Mucosa of descending colon (tissue), 3 donors: Measurements from ENCODE around the gene GMNC. TPM values are rescaled to one million over a fixed set of nuclear protein-coding genes. Genes with fewer than 3 reads are reported as not detected.

Experiments used
- ATAC-seq: fragments of 200-7000 bp; cut with Tn5 transposase; one replicate; pipeline ENCODE4 v1.9.1; 2020; ENCODE audit warnings: mild to moderate bottlenecking, moderate library complexity
- DNase-seq, 3 donors: peaks; one replicate each; pipeline ENCODE4 v3.0.0-alpha.2; 2020
- H3K36me3 ChIP-seq: fragments of 200-600 bp; one replicate; pipeline ENCODE4 v1.8.0; 2021; ENCODE audit warnings: low read depth, mild to moderate bottlenecking
- H3K4me1 ChIP-seq: fragments of 200-600 bp; one replicate; pipeline ENCODE4 v1.8.0; 2021; ENCODE audit warnings: low read depth, mild to moderate bottlenecking
- H3K4me3 ChIP-seq: fragments of 200-600 bp; one replicate; pipeline ENCODE4 v1.8.0; 2021; ENCODE audit warnings: mild to moderate bottlenecking
- H3K9me3 ChIP-seq: fragments of 200-600 bp; one replicate; pipeline ENCODE4 v1.8.0; 2021; ENCODE audit warnings: mild to moderate bottlenecking
- intact Hi-C, 2 donors: fragments of 100-400 bp; cut with DNase I in 1 of 2; cut with micrococcal nuclease in 1 of 2; formaldehyde crosslinking; loops; one replicate each; pipeline versions ENCODE4 v1.11.0 to v1.11.1; 2022; cut with DNase I, micrococcal nuclease
- total RNA-seq, 3 donors: library from RNA; stranded (reverse); fragmentation: NEBNext Ultra II Directional in 2 of 3; extraction: Animal tissue kit (Norgen Biotek cat#: 25700) in 2 of 3; gene quantifications; one replicate each; pipeline versions ENCODE4 v1.2.1 to v1.2.4, GENCODE V29; 2021 to 2023
- TF ChIP-seq, protein P1 (sequence below): fragments of 200-600 bp; IDR thresholded peaks from one replicate; pipeline ENCODE4 v1.8.0; 2022; ENCODE audit warnings: antibody characterized with exemption, mild to moderate bottlenecking
- donor health status: DM: no; HTN: no; CAD: no; lungs with moderate emphysema.
- donor health status: DM: no; HTN: no; CAD: no.
- donor health status: DM: no; HTN: yes; CAD: no.

GMNC gene
- total RNA-seq, 3 donors from 2014 or later, result not detected

DNA sequence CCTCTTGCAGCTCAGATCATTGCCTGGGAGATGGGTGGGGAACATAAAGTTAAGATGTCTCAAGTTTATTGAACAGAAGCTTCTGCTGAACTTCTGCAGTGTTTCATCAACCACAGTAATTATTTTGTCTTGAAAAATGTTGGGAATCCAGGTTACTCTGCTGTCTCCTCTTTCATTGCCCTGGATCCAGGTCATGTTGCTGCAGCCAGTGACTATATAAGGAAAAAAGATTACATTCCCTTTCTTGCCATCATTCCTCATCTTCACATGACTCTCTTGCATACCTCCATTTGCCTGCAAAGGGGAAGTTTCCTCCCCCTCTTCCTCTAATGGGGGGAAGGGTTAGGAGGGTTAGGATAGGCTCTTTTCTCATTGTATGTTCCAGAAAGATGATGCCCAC is 15.1 kb downstream of the GMNC start:
- DNase-seq, result no peak
- H3K36me3 ChIP-seq, result no peaks in the 10 kb centered on the region
- ATAC-seq, result no peak
- H3K4me3 ChIP-seq, result no peak overlapping the region
- H3K9me3 ChIP-seq, result no peaks in the 10 kb centered on the region
- intact Hi-C loops, result no loop called here
- H3K4me1 ChIP-seq, result no peaks in the 10 kb centered on the region
- TF ChIP-seq, protein P1, sequence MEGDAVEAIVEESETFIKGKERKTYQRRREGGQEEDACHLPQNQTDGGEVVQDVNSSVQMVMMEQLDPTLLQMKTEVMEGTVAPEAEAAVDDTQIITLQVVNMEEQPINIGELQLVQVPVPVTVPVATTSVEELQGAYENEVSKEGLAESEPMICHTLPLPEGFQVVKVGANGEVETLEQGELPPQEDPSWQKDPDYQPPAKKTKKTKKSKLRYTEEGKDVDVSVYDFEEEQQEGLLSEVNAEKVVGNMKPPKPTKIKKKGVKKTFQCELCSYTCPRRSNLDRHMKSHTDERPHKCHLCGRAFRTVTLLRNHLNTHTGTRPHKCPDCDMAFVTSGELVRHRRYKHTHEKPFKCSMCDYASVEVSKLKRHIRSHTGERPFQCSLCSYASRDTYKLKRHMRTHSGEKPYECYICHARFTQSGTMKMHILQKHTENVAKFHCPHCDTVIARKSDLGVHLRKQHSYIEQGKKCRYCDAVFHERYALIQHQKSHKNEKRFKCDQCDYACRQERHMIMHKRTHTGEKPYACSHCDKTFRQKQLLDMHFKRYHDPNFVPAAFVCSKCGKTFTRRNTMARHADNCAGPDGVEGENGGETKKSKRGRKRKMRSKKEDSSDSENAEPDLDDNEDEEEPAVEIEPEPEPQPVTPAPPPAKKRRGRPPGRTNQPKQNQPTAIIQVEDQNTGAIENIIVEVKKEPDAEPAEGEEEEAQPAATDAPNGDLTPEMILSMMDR, result no peak

DNA sequence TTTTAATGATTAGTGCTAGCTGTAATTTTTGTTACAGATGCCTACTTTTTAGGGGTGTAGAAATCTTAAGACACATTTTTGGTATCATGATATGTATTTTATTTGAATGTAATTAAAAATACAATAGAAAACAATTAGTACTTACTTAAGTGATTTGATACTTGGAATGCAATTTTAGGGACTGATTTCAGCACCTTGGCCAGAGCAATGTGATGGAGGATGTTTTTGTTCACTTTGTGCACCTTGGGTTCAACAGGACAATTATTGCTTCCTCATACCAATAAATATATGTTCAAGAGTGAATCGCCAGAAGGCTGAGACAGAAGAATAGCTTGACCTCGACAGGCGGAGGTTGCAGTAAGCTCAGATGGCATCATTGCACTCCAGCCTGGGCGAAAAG is 22.3 kb downstream of the GMNC start:
- Histone ChIP-seq H3K4me3 (no peak overlapping the region), H3K36me3 (no peaks in the 10 kb centered on the region), H3K4me1 (no peaks in the 10 kb centered on the region), H3K9me3 (no peaks in the 10 kb centered on the region)
- DNase-seq (no peak), ATAC-seq (no peak)
- TF ChIP-seq, protein P1, result no peak
- intact Hi-C loops, result no loop called here

DNA sequence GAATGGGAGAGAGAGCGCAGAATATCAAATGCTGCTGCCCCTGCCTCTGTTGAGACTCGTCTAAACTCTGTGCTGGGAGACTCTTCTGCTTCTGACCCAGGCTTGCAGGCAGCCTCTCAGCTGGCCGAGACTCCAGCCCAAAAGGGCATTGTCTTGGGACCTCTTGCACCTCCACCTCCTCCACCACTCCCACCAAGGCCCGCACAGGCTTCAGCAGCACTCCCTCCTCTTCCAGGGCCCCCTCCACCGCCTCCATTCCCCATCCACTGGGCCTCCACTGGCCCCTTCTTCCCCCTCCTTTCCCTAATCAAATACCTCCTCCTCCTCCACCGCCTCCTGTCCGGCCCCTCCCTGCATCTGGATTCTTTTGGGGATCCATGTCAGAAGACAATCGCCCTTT is 31.3 kb downstream of the GMNC start:
- no peaks in the 10 kb centered on the region for H3K9me3 ChIP-seq
- no peak for DNase-seq
- H3K4me3 ChIP-seq, result no peak overlapping the region
- TF ChIP-seq, protein P1, result no peak
- no peak for ATAC-seq
- no peaks in the 10 kb centered on the region for H3K4me1 ChIP-seq
- H3K36me3 ChIP-seq, result no peaks in the 10 kb centered on the region
- intact Hi-C loops, result no loop called here

DNA sequence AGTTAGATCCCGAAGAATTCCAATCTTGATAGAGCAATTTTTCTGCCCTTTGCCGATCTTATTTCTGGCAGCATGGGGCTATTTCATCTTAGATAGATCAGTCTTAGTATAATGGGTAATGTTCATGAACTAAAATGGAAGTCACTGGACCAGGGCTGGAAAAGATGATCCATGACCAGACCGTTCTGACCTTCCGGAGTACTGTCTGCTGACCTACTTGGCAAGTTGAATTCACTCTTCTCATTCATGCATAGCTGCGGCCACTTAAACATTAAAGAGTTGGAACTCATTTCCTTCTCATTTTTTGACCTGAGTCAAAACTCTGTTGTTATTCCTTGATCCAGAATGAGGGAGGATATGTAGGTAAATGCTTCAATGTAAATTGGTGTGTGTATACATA is 32.5 kb downstream of the GMNC start:
- TF ChIP-seq, protein P1, result no peak
- Histone ChIP-seq H3K36me3 (no peaks in the 10 kb centered on the region), H3K4me1 (no peaks in the 10 kb centered on the region), H3K9me3 (no peaks in the 10 kb centered on the region), H3K4me3 (no peak overlapping the region)
- intact Hi-C loops, result no loop called here
- DNase-seq, result no peak
- no peak for ATAC-seq

DNA sequence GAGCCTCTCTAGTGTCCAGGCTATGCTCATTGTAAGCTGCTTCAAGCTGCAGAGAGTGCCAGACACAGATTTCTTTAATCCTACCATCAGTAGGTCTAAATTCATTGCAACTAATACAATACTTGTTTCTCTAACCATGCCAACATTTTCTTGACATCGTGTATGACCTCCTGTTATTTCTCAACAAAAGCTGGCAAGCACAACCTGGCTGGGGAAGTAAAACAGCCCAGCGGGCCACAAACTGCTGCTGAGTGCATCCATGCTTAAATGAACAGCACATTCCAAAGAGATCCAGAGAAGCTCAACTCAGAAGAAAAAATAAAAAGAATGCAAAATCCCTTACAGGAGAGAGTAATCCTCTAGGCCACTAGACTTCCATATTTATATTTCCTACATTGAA is 36.5 kb downstream of the GMNC start:
- ATAC-seq, result no peak

More for the DNA sequence above, 36.5 kb downstream of the GMNC start:
- Histone ChIP-seq H3K4me1 (no peaks in the 10 kb centered on the region), H3K9me3 (no peaks in the 10 kb centered on the region), H3K36me3 (no peaks in the 10 kb centered on the region), H3K4me3 (no peak overlapping the region)
- intact Hi-C loops, result no loop called here
- DNase-seq, result no peak
- TF ChIP-seq, protein P1, result no peak
